HG03460 (cell line): ENCODE results near the gene PADI4.
"Not testable (repeated sequence)": the region's sequence is repeated elsewhere in the genome, so short reads cannot be mapped to it uniquely, and the experiment has no call there.

ENCODE experiments used
- ATAC-seq: cut with Tn5 transposase; IDR thresholded peaks from one replicate; pipeline ENCODE4 v1.9.1; 2021; ENCODE audit not compliant: unreplicated experiment

PADI4 gene

GRCh38 chr1:17377325-17377953 lies 69.4 kb downstream of the PADI4 start:
- no peak for ATAC-seq

- no peak for ATAC-seq
Observed at GRCh38 chr1:17381161-17381560, 73.2 kb downstream of the PADI4 start.

- ATAC-seq = no peak
Observed at GRCh38 chr1:17392199-17392740, 84.3 kb downstream of the PADI4 start.

GRCh38 chr1:17393230-17393629 lies 85.2 kb downstream of the PADI4 start:
- no peak for ATAC-seq

GRCh38 chr1:17397910-17398695 lies 90.1 kb downstream of the PADI4 start:
- ATAC-seq = no peak

GRCh38 chr1:17400725-17401341 lies 92.8 kb downstream of the PADI4 start:
- no peak for ATAC-seq

GRCh38 chr1:17401841-17402240 lies 93.8 kb downstream of the PADI4 start:
- no peak for ATAC-seq

- no peak for ATAC-seq
Observed at GRCh38 chr1:17403081-17403480, 95.1 kb downstream of the PADI4 start.

GRCh38 chr1:17404034-17404684 lies 96.2 kb downstream of the PADI4 start:
- ATAC-seq = no peak

- no peak for ATAC-seq
Observed at GRCh38 chr1:17404820-17405219, 96.8 kb downstream of the PADI4 start.

GRCh38 chr1:17405898-17406759 lies 98.1 kb downstream of the PADI4 start:
- no peak for ATAC-seq

- ATAC-seq = not testable (repeated sequence)
Observed at GRCh38 chr1:17406760-17407475, 98.9 kb downstream of the PADI4 start.

GRCh38 chr1:17407786-17408514 lies 100.0 kb downstream of the PADI4 start:
- ATAC-seq = not testable (repeated sequence)

GRCh38 chr1:17409391-17409811 lies 101.4 kb downstream of the PADI4 start:
- no peak for ATAC-seq

GRCh38 chr1:17412093-17412870 lies 104.3 kb downstream of the PADI4 start:
- no peak for ATAC-seq
